DOHH2 (cell line): ENCODE results near the gene C2orf69.

Source experiments
- H3F3A ChIP-seq: fragments of 200-600 bp; sonication (generic), shearing (Covaris generic); 2 replicates; pipeline ENCODE4 v1.6.0; 2016; ENCODE audit warnings: antibody characterized with exemption, mild to moderate bottlenecking; ENCODE audit not compliant: control insufficient read depth, insufficient read depth
- H3K27ac ChIP-seq: fragments of 200-600 bp; sonication (generic); 2 replicates; pipeline ENCODE4 v1.5.1; 2014; ENCODE audit warnings: low read depth, mild to moderate bottlenecking, low read length, moderate library complexity
- H3K27me3 ChIP-seq: fragments of 200-600 bp; sonication (generic); 2 replicates; pipeline ENCODE4 v1.6.1; 2014; ENCODE audit warnings: mild to moderate bottlenecking, low read length, mixed read lengths; ENCODE audit not compliant: control insufficient read depth
- H3K36me3 ChIP-seq: fragments of 200-600 bp; sonication (generic); 2 replicates; pipeline ENCODE4 v1.6.1; 2014; ENCODE audit warnings: mild to moderate bottlenecking, low read length, moderate library complexity, mixed read lengths; ENCODE audit not compliant: control insufficient read depth
- H3K4me1 ChIP-seq: fragments of 200-600 bp; sonication (generic); 2 replicates; pipeline ENCODE4 v1.6.1; 2014; ENCODE audit warnings: mild to moderate bottlenecking, low read length, mixed read lengths; ENCODE audit not compliant: control insufficient read depth
- H3K4me2 ChIP-seq: fragments of 200-600 bp; sonication (generic); 2 replicates; pipeline ENCODE4 v1.6.0; 2014; ENCODE audit warnings: mild to moderate bottlenecking, low read length, moderate library complexity
- H3K4me3 ChIP-seq: fragments of 200-600 bp; sonication (generic); 2 replicates; pipeline ENCODE4 v1.5.1; 2014; ENCODE audit warnings: mild to moderate bottlenecking, low read length, mixed read lengths
- H3K79me2 ChIP-seq: fragments of 200-600 bp; sonication (generic); 2 replicates; pipeline ENCODE4 v1.6.1; 2014; ENCODE audit warnings: mild to moderate bottlenecking, low read length, mixed read lengths; ENCODE audit not compliant: control insufficient read depth
- H3K9me2 ChIP-seq: fragments of 200-600 bp; sonication (generic); replicated peaks from 2 replicates; pipeline ENCODE4 v1.6.1; 2014; ENCODE audit warnings: mild to moderate bottlenecking, low read length, mixed read lengths; ENCODE audit not compliant: control insufficient read depth
- H3K9me3 ChIP-seq: fragments of 200-600 bp; sonication (generic); 2 replicates; pipeline ENCODE4 v1.6.1; 2014; ENCODE audit warnings: antibody characterized with exemption, low read length, mixed read lengths; ENCODE audit not compliant: control insufficient read depth, insufficient read depth
- H4K20me1 ChIP-seq: fragments of 200-600 bp; sonication (generic); 2 replicates; pipeline ENCODE4 v1.6.0; 2014; ENCODE audit warnings: low read depth, mild to moderate bottlenecking, antibody characterized with exemption, low read length, moderate library complexity; ENCODE audit not compliant: control insufficient read depth, insufficient read depth
- EZH2phosphoT487 ChIP-seq: fragments of 200-600 bp; sonication (generic); IDR thresholded peaks from 2 replicates; pipeline ENCODE4 v1.6.1; 2017; ENCODE audit warnings: borderline replicate concordance, mild to moderate bottlenecking, antibody characterized with exemption, low read length, moderate library complexity, mixed read lengths
- TF ChIP-seq, protein P1 (sequence below): fragments of 200-600 bp; sonication (generic); IDR thresholded peaks from one replicate; pipeline ENCODE4 v1.5.1; 2014; ENCODE audit warnings: antibody characterized with exemption, mild to moderate bottlenecking, low read depth, low read length; ENCODE audit not compliant: poor library complexity, severe bottlenecking

C2orf69 gene

DNA sequence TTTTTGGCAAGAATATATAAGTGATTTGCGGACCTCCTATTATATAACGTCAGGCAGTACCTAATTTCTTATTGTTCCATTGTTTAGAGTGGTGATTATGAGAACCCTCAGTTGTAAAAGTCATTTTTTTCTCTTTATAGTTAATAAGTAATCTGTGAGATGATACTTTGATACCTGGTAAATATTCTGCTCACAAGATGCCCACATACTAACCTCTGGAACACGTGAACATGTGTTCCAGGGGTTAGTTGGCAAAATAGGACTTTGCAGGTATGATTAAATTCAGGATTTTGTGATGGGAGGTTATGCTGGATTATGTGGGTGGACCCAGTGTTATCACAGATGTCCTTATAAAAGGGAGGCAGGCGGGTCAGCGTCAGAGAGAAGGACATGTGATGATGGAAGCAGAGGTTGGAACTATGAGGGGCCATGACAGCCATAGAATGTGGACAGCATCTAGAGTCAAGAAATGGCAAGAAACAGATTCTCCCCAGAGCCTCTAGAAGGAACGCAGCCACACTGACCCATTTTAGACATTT, 61.1 kb downstream of the C2orf69 start:
- Histone ChIP-seq H3K27me3 (no peaks in the 10 kb centered on the region), H3K4me1 (no peaks in the 10 kb centered on the region), H3F3A (no peaks in the 10 kb centered on the region), H3K4me3 (no peak overlapping the region), H4K20me1 (no peaks in the 10 kb centered on the region), H3K9me3 (no peaks in the 10 kb centered on the region), H3K79me2 (no peaks in the 10 kb centered on the region), H3K9me2 (no peaks in the 10 kb centered on the region), H3K27ac (no peak overlapping the region), H3K36me3 (peaks cover 10% of the 10 kb centered on the region), H3K4me2 (no peak overlapping the region)
- TF ChIP-seq, protein P1, sequence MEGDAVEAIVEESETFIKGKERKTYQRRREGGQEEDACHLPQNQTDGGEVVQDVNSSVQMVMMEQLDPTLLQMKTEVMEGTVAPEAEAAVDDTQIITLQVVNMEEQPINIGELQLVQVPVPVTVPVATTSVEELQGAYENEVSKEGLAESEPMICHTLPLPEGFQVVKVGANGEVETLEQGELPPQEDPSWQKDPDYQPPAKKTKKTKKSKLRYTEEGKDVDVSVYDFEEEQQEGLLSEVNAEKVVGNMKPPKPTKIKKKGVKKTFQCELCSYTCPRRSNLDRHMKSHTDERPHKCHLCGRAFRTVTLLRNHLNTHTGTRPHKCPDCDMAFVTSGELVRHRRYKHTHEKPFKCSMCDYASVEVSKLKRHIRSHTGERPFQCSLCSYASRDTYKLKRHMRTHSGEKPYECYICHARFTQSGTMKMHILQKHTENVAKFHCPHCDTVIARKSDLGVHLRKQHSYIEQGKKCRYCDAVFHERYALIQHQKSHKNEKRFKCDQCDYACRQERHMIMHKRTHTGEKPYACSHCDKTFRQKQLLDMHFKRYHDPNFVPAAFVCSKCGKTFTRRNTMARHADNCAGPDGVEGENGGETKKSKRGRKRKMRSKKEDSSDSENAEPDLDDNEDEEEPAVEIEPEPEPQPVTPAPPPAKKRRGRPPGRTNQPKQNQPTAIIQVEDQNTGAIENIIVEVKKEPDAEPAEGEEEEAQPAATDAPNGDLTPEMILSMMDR = no peak
- TF ChIP-seq EZH2phosphoT487 = no peak

DNA sequence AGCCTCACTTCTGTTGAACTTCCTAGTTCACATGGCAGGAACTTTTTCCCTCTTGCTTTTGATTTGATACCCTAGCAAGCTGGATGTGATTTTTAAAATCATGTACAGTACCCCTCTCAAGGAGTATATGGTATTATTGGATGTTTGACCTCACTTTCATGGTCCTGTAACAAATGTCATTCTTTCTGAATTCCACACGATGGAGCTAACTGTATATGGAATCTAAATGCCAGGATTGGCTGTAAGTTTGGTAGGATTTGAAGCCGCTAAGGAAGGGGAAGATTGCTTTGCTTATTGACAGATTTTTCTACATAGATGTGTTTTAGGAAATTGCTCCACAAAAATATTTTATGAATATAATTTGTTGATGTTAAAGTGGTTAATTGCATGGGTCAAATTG, 62.6 kb downstream of the C2orf69 start:
- no peaks in the 10 kb centered on the region for H3K4me1 ChIP-seq
- H3K4me2 ChIP-seq = no peak overlapping the region
- H3K9me3 ChIP-seq = no peaks in the 10 kb centered on the region
- no peaks in the 10 kb centered on the region for H4K20me1 ChIP-seq
- TF ChIP-seq, protein P1 = no peak
- no peak for TF ChIP-seq EZH2phosphoT487
- peaks cover under 1% of the 10 kb centered on the region for H3K36me3 ChIP-seq
- no peaks in the 10 kb centered on the region for H3K79me2 ChIP-seq
- no peak overlapping the region for H3K4me3 ChIP-seq
- H3K27ac ChIP-seq = no peak overlapping the region
- H3K9me2 ChIP-seq = no peaks in the 10 kb centered on the region
- no peaks in the 10 kb centered on the region for H3K27me3 ChIP-seq
- no peaks in the 10 kb centered on the region for H3F3A ChIP-seq

DNA sequence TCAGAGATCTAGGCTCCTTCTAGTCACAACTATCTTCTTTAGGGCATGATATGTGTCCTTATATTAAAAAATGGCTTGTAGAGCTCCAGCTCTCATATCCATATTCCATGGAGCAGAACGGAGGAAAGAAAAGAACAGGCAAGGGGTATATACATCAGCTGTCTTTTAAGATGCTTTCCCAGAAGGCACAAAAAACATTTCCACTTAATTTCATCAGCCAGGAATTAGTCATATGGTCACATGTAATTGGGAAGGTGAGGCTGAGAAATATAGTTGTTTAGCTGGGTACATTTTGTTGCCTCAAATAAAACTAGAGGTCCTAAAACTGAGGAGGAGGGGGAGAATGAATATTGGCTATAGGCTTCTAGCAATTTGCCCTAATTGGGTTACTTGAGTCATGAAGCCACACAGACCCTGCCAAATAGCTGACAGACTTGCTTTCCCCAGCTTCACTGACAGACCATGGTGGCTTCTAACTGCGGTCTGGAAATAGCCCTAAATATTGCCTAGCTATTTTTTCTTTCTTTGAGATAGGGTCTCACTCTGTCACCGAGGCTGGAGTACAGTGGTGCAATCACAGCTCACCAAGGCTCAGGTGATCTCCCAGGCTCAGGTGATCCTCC, 64.3 kb downstream of the C2orf69 start:
- Histone ChIP-seq H3K36me3 (no peaks in the 10 kb centered on the region; the same call in 1 of the 2 replicates), H3K9me3 (no peaks in the 10 kb centered on the region), H3K27ac (no peak overlapping the region), H3K27me3 (peaks cover 2% of the 10 kb centered on the region), H3F3A (no peaks in the 10 kb centered on the region), H3K4me2 (no peak overlapping the region), H4K20me1 (no peaks in the 10 kb centered on the region), H3K4me3 (no peak overlapping the region), H3K79me2 (no peaks in the 10 kb centered on the region), H3K4me1 (no peaks in the 10 kb centered on the region), H3K9me2 (no peaks in the 10 kb centered on the region)
- no peak for TF ChIP-seq EZH2phosphoT487
